ENCODE results near the gene KLC1.

DNA sequence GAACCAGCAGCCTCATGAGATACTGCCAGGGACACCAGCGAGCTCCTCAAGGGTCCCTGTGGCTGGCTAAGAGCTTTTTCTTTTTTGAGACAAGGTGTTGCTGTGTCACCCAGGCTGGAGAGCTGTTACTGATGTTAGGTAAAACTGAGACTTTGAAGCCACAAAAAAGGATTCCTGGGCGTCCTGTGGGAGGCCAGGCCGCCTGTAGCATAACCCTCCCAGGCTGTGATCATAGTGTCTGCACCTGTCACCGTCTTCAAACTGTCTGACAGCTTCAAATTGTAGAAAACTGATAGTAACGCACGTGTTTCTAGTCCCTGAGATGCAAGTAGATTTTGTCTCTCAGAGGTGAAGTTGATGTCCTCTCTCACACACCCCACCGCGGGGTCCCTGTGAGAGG, 90.7 kb downstream of the KLC1 start:
- TF ChIP-seq CEBPB (IDR thresholded peaks at IDR 0.05; ENCODE audit: low read depth, low read length) (no peak), CBX5 (IDR thresholded peaks at IDR 0.05; ENCODE audit: low read depth, low read length) (no peak), CTCF (IDR thresholded peaks at IDR 0.05; ENCODE audit: control extremely low read depth in 1 of 3, insufficient read depth in 1 of 3, low read depth in 1 of 3, low read length in 3 of 3) (no peak), EZH2 (IDR thresholded peaks at IDR 0.05; ENCODE audit: low read depth, low read length, severe bottlenecking) (no peak), EP300 (IDR thresholded peaks at IDR 0.05; ENCODE audit: borderline replicate concordance in 1 of 2, low read depth in 2 of 2, low read length in 2 of 2) (no peak), TBP (IDR thresholded peaks at IDR 0.05; ENCODE audit: low read depth, low read length) (no peak), FOSL1 (IDR thresholded peaks at IDR 0.05; ENCODE audit: insufficient read depth, low read depth, low read length) (no peak), NRF1 (IDR thresholded peaks at IDR 0.05; ENCODE audit: low read depth, low read length) (no peak)
